Inferior parietal cortex (tissue), 1 donor: ENCODE data around the gene GYG1.
"Not testable (repeated sequence)": the region's sequence is repeated elsewhere in the genome, so short reads cannot be mapped to it uniquely, and the experiment has no call there.

Experiments used
- DNase-seq: peaks from one replicate; pipeline ENCODE4 v3.0.0-alpha.2; 2016; ENCODE audit errors: extremely low spot score

Gene GYG1

DNA sequence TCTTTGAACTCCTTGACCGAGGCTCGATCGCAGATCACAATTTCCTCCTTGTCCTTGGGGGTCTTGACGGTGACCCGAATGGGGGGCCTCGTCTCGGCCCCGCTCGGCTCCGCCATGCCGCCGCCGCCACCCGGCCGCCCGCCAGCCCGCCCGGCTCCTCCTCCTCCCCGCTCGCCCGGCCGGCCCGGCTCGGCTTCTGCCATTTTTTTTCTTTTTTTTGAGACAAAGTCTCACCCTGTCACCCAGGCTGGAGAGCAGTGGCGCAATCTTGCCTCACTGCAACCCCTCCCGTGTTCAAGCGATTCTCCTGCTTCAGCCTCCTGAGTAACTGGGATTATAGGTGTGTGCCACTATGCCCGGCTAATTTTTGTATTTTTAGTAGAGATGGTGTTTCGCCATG lies 3.8 kb upstream of the GYG1 start:
- DNase-seq = not testable (repeated sequence)

DNA sequence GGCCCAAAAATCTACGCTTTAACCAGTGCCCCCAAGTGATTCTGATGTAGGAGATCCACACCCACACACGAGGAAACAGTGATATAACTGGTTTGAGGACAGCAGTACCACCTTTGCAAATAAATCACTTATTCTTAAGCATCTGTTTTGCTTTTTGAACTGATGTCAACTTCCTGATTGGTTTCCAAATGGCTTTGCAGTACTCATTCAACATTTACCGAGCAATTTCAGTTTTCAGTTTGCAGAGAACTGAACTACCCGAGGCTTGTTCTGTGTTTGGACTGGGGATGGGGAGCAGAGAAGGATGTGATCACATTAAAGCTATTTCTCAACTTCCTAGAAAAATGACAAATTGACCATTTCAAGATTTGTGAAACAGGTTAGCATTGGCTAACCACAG lies 1.1 kb upstream of the GYG1 start:
- no peak for DNase-seq

- no peak for DNase-seq
Measured at GRCh38 chr3:148992027-148992634, 791 bp downstream of the GYG1 start.

DNA sequence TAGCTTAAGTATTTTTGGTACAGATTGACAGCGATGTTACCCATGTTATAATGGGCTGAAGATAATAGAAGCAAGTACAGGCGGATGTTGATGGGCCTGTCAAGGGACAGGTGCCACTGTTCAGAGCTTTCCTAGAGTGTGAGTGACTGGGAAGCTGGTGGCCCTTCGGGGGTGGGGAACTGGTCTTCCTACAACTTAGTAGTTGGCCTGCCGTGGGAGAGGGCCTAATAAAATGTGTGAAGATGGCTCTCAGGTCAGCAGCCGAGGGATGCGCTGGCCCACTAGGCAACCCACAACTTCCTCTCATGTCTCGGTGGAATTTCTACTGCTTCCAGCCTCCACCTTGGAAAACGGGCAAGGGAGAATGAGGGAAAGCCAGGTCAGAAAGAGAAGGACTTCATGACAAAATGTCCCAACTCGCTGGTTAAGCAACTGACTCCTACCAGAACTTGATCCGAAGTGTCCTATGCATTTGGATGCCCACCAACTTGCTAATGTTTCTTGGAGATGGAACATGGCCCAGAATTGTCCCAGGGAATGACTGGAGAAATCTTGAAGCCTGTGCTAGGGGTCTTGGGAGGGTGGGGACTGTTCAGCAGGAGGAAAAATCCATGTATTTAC lies 1.4 kb downstream of the GYG1 start:
- no peak for DNase-seq

- no peak for DNase-seq
Measured at GRCh38 chr3:148997623-148998022, 6.3 kb downstream of the GYG1 start.

DNA sequence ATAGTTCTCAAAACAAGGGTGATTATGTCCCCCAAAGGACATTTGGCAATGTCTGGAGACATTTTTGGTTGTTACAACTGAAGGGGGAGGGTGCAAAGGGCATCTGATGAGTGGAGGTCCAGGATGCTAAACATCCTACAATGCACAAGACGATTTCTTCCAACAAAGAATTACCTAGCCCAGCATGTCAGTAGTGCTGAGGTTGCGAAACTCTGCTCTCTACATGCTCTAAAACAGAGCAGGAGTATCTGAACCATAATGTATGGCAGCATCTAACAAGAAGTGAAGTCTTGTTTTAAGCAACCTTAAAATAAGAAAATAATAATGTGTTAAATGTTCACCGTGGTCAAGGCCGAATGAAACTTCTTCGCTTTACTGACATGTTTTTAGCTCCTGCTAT lies 7.0 kb downstream of the GYG1 start:
- DNase-seq = no peak

DNA sequence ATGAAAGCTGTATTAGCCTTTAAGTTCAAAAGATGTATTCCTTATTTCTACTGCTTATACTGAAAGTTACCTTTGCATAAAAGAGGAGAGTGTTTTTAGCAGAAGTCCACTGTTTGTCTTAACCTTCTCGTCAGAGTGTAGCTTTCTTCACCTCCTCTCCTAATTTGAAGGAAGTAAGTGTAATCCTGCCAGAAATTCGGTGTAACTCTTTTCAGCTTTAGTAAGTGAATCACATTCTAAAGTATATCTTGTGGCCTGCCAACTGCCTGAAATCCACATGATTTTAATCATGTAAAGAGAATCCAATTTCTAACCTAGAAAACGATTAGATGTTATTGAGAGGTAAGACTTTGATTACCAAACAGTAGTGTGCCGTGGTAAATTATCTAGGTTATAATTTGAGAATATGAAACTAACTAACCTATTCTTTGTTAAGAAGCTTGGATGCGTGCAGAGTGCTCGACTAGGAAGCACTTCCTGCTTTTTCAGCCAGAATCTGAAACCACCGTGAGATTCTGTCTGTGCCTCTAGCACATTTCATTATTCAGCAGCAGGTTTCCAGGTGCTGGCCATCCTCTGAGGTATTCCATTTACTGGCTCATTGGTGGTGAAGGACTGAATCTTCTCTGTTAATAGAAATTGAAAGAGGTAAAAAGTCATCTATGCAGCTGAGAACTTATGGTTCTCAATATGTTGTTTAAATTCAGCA lies 7.5 kb downstream of the GYG1 start:
- DNase-seq = no peak

DNA sequence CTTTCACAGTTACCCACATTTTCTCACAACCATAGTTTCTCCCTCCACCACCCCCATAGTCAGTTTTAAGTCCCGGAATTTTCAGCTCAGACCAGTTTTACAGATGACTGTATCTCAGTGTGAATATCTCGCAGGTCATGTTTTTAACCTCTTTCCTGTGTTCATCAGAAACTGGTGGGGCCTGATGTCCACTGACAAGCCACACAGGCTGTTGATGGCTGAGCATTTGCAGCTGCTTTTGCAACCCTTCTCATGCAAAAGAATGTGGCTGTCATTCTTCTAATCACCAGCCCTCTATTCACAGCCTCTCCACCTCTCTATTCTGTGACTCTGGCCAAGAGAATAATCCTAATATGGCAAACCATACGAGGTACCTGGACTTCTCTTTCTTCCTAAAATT lies 8.5 kb downstream of the GYG1 start:
- DNase-seq = no peak

GRCh38 chr3:149000206-149000745 lies 8.9 kb downstream of the GYG1 start:
- DNase-seq = no peak

- no peak for DNase-seq
Measured at GRCh38 chr3:149001727-149002126, 10.4 kb downstream of the GYG1 start.

DNA sequence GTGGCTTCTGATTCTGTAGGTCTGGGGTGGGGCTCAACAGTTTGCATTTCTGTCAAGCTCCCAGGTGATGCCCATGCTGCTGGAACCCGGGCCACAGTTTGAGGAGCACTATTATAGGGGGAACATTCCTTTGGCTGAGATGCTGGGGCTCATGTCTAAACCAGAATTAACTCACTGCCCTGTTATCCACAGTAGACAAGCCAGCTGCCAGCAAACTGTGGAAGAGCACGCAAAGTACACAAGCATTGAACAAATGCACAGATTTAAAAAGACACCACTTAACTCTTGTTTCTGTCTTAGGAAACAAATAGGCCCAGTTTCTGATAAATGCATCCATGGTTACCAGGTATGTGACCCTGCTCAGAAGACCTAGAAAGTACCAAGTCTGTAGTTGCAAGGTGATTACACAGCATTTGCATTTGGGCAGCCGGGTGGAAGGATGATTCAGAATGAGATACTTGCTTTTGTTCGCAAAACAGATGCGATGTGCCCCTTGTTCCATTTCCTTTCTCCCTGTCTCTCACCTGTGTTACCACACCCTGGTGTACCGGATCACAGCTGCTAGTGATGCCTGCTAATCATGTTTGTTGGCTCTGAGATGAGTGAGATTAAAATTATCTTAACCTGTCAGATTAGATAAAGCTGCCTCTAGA lies 12.4 kb downstream of the GYG1 start:
- no peak for DNase-seq

DNA sequence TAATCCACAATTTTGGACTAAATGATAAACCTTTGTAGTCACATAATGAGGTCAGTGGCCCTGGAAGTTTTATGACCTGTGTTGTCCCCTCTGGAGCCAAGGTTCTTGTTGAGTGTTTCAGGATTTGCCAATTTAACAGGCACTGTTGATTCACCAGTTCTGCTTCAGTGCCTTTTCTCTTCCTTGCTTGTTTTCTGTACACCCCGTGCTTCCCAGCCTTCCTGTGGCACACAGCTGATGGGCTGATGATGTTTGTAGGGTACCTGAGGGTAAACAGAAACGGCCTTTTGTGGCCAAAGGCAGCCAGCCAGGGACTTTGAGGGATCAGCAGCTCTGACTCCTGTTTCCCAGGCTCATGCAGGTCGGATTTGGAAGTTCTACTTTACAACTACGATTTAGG lies 13.3 kb downstream of the GYG1 start:
- no peak for DNase-seq

- no peak for DNase-seq
Measured at GRCh38 chr3:149005416-149005815, 14.1 kb downstream of the GYG1 start.

- DNase-seq = no peak
Measured at GRCh38 chr3:149007567-149008257, 16.4 kb downstream of the GYG1 start.

- DNase-seq = no peak
Measured at GRCh38 chr3:149009732-149010131, 18.4 kb downstream of the GYG1 start.

GRCh38 chr3:149010504-149010951 lies 19.2 kb downstream of the GYG1 start:
- no peak for DNase-seq

GRCh38 chr3:149010966-149011365 lies 19.6 kb downstream of the GYG1 start:
- no peak for DNase-seq

- DNase-seq = no peak
Measured at GRCh38 chr3:149011676-149012075, 20.3 kb downstream of the GYG1 start.

GRCh38 chr3:149013726-149014125 lies 22.4 kb downstream of the GYG1 start:
- DNase-seq = no peak

GRCh38 chr3:149015393-149015792 lies 24.1 kb downstream of the GYG1 start:
- no peak for DNase-seq

DNA sequence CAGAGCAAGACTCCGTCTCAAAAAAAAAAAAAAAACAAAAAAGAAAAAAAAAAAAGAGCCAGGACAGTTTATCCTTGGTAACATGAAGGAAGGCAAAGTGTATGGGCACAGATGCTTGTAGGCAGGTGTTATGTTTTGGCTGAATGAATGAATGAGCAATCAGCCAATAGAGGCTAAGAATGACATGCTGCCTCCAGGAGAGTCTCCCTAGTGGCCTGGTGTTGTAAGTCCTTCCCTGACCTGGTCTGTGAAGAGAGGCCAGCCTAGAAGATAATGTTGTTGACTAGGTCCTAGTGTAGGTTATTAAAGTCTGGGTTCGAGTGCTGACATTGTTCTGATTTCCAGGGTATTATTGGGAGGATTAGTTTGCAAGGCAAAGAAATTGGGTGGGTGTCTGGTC lies 24.9 kb downstream of the GYG1 start:
- DNase-seq = no peak
